Nucleus accumbens (tissue), 56 donors: ENCODE measurements around the gene STK36.
A peak's percentile ranks its signal among the peaks of the same experiment; 100 is the strongest.

Source experiments
- DNase-seq, 56 donors: peaks; one replicate each; lab custom pipeline; 2025; lab: John Stamatoyannopoulos, UW

Gene STK36

DNA sequence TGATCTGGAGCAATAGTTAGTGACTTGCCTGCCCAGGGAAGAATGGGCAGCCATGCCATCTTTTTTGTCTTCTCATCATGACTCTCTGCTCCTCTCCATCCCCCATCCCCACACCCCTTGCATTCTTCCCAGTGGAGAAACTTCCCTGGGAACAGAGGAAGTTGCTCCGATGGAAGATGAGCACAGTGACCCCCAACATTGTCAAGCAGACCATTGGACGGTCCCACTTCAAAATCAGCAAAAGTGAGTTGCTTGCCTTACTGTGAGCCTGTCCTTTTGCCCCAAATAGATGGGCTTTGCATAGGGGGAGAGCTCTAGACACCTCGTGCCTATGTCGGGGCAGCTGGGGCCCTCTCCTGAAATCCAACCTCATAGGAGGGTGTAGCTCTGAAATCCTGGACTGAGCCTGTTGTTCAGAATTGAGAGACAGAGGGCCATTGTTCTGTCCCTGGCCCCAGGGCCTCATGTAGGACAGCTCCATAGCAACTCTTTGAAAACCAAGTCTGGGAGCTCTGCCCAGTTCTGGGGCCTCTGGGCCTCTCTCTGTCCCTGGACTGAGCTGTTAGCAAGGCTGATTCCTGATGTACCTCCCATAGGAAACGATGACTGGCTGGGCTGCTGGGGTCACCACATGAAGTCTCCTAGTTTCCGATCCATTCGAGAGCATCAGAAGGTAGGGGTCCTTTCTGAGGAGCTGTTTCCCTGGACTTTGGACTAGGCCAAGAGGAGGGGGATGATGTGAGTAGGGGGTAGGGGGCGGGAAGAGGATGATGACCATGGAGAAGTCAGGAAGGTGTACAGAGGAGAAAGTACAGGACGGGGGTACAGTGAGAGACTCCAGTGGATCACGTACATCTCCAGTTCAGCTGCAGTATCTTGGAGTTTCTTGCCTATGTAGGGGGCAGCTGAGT lies 73.9 kb downstream of the STK36 start:
- peak; percentile 20 to 98 (median 88) for DNase-seq

DNA sequence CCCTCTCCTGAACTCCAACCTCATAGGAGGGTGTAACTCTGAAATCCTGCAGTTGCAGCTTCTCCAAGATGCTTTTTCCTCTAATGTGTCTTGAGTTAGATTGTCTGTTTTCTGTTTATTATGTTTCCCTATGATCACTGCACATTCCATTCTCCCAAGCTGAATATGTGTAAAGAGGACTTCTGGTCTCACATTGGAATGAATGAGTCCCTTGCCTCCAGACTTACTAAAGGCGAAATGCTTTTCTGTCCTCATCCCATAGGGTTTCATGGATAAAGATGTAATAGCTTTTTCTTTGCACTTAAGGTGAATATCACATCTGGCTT lies 74.5 kb downstream of the STK36 start:
- no peak for DNase-seq

DNA sequence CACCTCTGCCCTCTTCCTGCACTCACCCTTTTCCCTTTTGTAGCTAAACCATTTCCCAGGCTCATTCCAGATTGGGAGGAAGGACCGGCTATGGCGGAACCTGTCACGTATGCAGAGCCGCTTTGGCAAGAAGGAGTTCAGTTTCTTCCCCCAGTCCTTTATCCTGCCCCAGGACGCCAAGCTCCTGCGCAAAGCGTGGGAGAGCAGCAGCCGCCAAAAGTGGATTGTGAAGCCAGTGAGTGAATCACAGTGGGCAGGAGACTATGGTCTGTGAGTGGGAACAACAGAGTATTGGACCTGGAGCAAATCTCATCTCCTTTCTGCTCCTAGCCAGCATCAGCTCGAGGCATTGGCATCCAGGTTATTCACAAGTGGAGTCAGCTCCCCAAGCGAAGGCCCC lies 75.1 kb downstream of the STK36 start:
- DNase-seq, result peak in 1 of 56 donors; percentile 11

DNA sequence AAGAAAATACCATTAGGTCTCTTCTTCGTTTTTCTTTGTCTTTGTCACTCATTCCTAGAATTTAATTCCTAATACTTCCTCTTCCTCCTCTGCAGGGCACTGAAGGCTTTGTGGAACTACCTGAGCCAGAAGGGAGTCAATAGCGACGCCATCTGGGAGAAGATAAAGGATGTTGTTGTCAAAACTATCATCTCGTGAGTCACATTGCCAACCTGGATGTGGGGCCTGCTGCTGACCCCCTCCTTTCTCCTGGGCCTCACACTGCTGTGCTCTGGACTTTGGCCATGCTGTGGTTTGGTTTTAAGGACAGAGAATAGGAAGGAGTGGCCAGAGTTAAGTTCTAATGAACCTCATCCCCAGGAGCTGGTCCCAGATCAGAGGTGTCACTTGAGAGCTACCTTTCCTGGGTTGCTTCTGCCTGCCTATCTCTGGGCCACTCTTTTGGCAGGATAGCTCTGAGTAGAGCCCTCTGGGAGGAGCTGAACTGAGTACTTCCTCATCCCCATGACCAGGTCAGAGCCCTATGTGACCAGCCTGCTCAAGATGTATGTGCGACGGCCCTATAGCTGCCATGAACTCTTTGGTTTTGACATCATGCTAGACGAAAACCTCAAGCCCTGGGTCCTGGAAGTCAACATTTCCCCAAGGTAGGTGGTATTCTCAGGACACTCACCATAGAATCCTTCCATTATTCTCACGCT lies 77.0 kb downstream of the STK36 start:
- no peak for DNase-seq
